ENCODE data around the gene CCDC86.

CCDC86 gene

DNA sequence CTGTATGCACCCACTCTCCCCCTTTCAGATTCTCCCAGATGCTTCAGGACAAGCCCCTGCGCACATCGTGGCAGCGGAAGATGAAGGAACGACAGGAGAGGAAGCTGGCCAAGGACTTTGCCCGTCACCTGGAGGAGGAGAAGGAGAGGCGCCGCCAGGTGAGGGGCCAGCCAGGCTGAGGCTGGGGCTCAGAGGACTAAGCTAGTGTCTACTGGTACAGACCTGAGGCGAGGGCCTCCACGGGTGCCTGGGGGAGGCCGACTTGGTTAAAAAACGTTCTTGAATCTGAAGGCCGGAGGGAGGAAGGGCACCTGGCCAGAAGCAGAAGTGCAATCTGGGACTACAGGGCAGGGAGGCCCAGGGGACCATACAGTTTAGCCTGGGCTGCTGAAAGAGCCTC lies 6.0 kb downstream of the CCDC86 start:
- TF ChIP-seq, protein P1, sequence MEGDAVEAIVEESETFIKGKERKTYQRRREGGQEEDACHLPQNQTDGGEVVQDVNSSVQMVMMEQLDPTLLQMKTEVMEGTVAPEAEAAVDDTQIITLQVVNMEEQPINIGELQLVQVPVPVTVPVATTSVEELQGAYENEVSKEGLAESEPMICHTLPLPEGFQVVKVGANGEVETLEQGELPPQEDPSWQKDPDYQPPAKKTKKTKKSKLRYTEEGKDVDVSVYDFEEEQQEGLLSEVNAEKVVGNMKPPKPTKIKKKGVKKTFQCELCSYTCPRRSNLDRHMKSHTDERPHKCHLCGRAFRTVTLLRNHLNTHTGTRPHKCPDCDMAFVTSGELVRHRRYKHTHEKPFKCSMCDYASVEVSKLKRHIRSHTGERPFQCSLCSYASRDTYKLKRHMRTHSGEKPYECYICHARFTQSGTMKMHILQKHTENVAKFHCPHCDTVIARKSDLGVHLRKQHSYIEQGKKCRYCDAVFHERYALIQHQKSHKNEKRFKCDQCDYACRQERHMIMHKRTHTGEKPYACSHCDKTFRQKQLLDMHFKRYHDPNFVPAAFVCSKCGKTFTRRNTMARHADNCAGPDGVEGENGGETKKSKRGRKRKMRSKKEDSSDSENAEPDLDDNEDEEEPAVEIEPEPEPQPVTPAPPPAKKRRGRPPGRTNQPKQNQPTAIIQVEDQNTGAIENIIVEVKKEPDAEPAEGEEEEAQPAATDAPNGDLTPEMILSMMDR (IDR thresholded peaks at IDR 0.05; ENCODE audit: control insufficient read depth, extremely low read depth, insufficient read depth), result no peak
- no peak for DNase-seq (ENCODE audit: low read depth)
- H3K4me3 ChIP-seq (ENCODE audit: low read depth, low read length), result no peak overlapping the region

DNA sequence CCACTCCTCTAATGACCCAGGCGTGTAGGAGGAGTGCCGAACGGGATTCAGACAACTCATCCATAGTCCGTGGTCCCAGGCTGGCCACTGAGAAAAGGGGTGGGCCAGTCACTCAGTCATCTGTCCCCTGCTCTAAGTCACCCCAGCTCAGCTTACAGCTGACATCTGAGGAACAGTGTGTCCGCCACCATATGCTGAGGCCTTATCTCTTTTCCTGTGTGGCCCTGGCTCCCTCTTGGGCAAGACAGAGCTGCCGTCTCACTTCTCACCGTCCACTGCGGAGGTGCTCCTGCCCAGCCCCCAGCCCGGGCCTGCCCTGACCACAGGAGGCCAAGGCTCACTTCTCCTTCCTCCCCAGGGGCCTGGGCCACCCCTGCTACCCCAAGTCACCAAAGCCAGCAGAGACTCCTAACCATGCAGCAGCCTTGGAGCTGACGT lies 6.8 kb downstream of the CCDC86 start:
- no peak overlapping the region for H3K4me3 ChIP-seq (ENCODE audit: low read depth, low read length)
- DNase-seq (ENCODE audit: low read depth), result no peak
- TF ChIP-seq, protein P1 (IDR thresholded peaks at IDR 0.05; ENCODE audit: control insufficient read depth, extremely low read depth, insufficient read depth), result no peak

DNA sequence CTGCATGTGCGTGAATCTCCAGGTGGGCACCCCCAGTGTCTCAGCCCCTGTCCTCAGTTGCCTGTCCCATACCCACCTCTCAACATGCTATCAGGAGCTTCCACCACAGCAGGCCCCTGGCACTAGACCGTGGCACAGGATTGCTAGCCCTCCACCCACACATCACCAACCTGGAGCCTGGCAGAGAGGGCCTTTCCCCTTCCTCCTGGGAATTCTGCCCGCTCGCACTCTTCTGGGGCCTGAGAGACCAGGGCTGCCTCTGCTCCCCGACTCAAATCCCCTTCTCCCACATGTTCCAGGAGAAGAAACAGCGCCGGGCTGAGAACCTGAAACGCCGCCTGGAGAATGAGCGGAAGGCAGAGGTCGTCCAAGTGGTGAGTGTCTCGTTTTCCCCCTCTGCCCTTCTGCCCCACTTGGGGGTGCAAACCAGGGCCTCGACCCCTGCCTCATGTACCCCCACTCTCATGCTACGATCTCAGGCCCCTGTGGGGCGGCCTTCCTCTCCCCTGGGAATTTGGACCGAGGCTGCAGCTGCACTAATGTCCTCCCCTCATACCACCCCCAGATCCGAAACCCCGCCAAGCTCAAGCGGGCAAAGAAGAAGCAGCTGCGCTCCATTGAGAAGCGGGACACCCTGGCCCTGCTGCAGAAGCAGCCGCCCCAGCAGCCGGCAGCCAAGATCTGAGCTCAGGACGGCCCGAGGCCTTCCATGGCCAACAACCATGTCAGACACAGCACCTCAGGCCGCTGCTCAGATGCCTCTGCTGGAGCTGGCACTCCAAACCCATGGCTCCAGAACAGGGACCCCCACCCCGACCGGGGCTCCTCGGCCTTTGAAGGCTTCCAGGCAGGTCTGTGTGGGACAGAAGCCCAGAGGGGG lies 8.0 kb downstream of the CCDC86 start:
- TF ChIP-seq, protein P1 (IDR thresholded peaks at IDR 0.05; ENCODE audit: control insufficient read depth, extremely low read depth, insufficient read depth), result no peak
- no peak overlapping the region for H3K4me3 ChIP-seq (ENCODE audit: low read depth, low read length)
- DNase-seq (ENCODE audit: low read depth), result no peak

DNA sequence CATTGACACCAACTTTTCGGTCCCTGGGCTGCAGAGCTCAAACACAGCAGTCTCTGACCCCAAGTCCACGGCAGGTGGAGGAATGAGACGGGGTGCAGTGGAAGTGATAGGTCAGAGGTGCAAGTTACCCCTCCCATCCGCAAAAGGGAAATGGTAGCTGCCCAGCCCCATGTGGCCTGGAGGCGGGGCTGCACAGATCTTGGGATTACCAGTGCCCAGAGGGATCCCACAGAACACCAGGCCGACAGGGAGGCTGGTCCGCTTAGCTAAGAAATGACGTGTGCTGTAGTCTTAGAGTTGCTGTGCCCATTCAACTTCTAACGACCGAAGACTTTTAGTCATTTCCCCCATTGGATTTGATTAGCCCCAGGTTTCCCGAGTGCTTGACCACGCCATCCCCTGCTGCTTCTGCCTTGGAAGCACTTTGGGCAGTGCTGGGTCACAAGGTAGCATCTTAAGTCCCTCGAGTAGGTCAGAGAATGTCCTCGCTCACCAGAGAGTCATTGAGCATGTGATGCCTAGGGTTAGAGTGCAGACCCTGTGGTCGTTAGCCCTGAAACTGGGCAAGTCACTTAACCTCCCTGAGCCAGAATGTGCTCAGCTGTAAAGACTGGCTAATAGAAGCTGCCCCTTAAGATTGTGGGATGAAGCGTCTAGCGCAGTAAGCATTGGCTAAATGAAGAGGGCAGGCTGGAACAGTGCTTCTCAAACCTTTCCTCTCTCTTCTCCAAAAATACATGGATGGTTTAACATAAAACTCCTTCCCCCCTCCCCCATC lies 9.6 kb downstream of the CCDC86 start:
- no peak for DNase-seq (ENCODE audit: low read depth)
- no peak overlapping the region for H3K4me3 ChIP-seq (ENCODE audit: low read depth, low read length)
- TF ChIP-seq, protein P1 (IDR thresholded peaks at IDR 0.05; ENCODE audit: control insufficient read depth, extremely low read depth, insufficient read depth), result no peak

DNA sequence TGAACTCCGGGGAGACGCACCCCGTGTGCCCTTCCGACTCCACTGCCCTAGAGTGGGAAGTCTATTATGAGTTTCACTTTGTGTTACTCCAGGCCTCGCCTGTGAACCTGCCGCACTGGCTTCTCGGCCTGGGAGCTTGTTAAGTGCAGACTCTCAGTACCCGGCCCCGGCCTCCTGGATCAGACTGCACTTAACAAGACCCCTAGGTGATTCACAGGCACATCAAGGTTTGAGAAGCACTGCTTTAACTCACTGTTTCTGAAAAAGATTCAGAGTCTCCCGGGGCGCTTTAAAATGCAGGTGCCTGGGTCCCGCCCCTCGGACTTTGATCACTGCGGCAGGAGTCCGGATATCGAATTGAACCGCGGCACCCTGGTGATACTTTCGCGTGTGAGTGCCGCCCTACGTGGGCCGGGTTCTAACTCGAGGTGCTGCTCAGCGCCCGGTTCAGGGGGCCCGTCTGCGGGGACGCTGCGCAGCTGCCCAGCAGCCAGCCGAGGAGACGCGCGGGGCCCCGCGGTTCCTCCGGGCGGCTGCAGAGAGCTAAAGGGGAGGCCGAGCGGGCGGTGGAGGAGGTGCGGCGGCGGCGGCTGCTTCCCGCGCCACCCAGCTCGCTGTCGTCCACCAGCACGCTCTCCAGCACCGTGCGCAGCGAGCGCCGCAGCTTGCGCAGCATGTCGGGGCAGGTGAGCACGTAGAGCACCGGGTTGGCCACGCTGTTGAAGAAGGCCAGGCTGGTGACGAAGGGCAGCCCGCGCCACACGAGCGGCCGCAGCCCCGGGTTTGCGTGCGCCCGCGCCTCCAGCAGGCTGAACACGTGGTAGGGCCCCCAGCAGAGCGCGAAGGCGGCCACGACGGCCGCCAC lies 10.4 kb downstream of the CCDC86 start:
- TF ChIP-seq, protein P1 (IDR thresholded peaks at IDR 0.05; ENCODE audit: control insufficient read depth, extremely low read depth, insufficient read depth), result no peak
- no peak overlapping the region for H3K4me3 ChIP-seq (ENCODE audit: low read depth, low read length)

More for the DNA sequence above, 10.4 kb downstream of the CCDC86 start:
- DNase-seq (ENCODE audit: low read depth), result no peak

Measured in LNCaP clone FGC (cell line).